ENCODE data around the gene KLK15.

Gene KLK15

DNA sequence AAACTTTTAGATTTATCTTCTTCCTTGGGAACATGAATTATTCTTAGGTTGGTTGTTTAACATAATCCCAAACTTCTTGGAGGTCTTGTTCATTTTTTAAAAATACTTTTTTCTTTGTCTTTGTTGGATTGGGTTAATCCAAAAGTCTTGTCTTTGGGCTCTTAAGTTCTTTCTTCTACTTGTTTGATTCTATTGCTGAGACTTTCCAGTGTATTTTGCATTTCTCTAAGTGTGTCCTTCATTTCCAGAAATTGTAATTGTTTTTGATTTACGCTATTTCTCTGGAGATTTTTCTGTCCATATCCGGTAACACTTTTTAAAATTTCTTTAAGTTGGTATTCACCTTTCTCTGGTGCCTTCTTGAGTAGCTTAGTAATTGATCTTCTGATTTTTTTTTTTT is 9.8 kb upstream of the KLK15 start:
- DNase-seq = no peak

DNA sequence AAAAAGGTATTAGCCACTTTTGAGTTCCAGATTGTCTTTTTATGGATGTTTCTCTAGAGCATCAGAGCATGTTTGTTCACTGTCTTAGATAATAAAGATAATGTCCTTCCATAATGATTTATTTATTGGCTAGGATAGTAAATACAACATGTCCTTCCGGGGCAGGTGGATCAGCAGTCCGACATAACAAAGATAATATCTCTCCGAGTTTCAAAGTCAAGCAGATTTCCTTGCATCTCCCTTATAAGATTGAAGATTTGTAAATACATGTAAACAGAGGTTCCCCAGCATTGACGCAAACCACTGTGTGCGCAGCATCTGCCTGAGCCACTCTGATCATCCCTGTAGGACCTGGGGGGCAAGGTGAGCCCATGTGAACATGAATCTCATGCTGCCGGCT is 8.8 kb upstream of the KLK15 start:
- no peak for DNase-seq

DNA sequence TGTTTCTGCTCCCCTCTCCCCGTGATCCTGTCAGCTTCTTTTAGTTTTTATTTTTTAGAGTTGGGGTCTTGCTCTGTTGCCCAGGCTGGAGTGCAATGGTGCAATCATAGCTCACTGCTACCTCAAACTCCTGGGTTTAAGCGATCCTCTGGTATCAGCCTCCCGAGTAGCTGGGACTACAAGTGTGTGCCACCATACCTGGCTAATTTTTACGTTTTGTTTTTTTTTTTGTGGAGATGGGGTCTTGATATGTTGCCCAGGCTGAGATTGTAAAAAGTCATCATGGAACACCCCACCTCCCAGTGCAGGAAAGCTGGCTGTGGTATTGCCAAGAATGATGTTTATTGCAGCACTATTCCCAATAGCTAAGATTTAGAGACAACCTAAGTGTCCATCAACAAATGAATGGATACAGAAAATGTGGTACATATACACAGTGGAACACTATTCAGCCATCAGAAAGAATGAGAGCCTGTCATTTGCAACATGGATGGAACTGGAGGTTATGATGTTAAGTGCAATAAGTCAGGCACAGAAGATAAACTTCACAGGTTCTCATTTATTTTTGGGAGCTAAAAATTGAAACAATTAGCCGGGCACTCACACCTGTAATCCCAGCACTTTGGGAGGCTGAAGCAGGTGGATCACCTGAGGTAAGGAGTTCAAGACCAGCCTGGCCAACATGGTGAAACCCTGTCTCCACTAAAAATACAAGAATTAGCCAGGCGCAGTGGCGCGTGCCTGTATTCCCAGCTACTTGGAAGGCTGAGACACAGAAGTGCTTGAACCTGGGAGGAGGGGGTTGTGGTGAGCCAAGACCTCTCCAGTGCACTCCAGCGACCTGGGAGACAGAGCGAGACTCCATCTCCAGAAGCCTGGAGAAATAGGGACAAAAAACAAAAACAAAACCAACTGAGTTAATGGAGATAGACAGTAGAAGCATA is 6.6 kb upstream of the KLK15 start:
- DNase-seq = no peak

DNA sequence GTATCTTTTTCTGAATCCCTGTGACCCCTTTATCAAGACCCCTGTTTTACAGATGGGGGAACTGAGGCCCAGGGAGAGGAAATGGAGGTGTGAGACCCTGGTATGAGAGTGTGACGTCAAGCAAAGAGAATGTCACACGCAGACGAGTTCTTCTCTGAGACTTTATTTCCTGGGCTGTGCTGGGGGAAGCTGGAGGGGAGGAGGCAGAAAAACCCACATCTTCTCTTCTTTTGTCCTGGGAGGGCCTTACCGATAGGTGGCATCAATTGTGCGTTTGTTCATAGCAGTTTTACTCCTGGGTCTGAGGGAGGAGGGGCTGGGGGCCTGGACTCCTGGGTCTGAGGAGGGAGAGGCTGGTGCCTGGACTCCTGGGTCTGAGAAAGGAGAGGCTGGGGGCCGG is 4.9 kb upstream of the KLK15 start:
- DNase-seq = no peak

DNA sequence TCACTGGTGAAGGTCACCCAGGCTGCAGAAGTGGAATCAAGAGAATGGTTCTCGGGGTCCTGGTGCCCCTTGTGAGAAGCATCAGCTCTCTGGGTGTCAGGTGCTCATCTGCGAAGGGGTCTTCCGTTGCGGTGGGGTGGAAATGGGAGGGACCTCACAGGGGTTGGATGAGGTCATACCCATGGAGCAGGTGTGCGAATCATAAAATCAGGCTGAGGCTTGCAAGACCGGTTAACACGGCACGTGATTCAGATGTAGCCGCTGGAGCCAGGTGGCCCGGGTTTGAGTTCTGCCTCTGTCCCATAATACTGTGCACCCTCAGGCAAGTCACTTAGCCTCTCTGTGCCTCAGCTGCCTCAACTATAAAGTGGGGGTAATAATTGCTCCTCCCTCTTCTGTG is 3.9 kb upstream of the KLK15 start:
- no peak for DNase-seq

DNA sequence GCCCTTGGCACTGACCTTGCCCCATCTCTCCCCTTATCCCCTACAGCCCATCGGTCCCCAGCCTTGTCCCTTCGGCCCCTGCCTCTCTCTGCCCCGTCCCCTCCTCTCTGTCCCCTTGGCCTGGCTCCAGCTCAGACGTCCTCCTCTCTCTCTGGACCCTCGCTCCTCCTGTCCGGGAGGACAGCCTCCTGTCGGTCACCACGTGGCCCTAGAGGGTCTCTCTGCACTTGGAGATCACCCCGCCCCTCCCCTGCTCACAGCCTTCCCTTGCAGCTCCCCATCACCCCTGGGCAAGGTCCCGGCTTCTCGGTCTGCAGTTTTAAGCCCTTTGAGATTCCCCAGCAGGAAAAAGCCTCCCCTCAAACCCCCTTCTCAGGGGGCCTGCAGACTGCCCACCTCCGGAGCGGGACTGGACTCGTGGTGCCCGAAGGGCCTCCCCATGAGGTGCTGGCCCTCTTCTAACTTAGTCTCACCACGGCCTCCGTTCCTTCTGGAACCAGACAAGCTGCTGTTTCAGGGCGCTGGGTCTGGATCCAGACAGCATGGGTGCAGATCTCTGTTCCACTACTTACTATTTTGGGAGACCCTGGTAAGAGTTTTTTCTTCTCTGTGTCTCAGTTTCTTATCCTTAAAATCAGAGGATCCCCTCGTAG is 3.3 kb upstream of the KLK15 start:
- DNase-seq = no peak

DNA sequence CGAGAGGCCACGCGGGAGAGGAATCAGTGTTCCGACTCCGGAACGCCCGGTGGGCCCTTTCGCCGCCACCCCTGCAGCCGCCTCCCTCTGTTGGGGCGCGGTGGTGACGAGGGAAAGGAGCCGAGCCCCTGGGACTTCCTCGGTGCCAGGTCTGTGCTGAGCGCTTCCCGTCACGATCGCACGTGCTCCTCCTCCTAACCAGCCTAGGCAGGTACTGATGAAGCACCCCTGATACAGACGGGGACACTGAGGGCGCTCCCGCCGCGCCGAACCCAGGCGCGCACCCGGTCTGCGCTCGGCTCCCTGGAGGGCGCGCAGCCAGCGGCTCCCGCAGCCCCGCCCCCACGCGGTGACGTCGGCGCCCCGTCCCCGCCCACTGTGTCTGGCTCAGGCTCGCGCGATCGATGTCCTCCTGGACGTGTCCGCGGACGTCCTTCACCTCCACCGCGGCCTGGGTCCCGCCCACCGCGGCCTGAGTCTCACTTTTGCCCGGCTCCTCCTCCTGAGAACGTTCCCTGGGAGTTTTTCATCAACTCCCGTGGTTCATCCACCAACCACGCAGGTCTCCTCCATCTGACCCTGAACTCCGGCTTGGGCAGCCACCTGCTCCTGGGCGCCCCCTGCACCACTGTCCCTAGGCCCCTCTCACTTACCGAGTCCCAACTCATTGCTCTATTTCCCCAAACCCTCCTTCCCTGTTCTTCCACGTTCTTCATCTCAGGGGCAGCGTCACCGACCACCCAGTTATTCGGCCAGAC is 2.6 kb upstream of the KLK15 start:
- DNase-seq = peak; percentile 15

DNA sequence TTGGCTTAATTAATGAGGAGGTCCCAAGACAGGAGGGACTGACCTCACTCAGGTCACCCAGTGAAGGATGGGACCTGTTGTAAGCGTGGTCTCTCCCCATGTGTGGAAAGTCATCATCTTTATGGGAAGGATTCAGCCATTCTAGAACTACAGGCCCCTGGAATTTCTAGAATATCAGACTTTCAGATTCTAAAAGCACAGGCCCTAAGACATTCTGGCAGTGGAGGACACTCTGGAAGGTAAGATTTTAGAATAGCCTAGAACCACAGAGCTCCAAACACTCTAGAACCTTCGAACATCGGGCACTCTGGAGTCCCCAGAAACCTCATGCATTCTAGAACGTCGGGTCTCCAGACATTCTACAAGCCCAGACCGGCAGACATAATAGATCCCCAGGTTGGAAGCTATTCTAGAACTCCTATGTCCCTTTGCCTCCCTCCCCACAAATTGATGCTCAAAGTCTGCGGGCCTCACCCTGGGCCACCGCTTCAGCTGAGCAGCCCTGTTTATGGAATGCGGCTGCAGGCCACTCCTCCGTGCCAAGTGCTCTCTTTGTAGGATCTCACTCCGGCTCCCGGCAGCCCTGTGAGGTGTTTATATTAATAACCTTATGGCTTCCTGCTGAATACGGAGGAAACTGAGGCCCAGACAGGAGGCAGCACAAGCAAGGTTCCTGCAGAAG is 1.9 kb upstream of the KLK15 start:
- DNase-seq = no peak

DNA sequence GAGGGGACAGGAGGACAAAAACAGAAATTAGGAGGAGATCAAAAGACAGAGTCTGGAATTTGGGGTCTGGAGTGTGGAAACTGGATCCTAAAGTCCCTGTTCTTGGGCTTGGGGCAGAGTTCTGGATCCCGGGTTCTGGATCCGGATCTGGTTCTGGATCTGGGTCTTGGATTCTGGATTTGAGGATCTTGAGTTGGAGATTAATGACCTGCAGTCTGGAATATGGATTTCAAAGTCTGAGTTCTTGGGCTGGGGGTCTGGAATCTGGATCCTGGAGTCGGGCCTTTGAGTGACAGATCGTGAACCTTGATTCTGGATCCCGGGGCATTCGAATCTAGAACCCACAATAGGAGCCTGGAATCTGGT is 411 bp upstream of the KLK15 start:
- no peak for DNase-seq

DNA sequence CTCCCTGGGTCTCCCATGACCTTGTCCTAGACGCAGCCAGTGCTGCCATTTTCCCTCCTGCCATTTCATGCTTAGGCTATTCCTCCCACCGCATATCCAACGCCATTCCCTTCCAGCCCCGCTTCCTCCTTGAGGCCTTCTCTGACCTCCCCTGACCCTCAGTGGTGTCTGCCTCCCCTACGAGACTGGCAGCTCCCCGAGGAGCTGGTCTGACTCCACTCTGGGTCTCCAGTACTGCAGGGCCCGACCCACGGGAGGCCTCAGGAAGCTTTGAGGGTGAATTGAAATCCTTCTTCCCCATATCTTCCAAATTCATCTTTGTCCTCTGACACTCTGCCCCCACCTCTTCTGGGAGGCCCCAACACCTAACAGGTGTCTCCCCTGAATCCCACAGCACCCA is 708 bp downstream of the KLK15 start:
- DNase-seq = no peak

DNA sequence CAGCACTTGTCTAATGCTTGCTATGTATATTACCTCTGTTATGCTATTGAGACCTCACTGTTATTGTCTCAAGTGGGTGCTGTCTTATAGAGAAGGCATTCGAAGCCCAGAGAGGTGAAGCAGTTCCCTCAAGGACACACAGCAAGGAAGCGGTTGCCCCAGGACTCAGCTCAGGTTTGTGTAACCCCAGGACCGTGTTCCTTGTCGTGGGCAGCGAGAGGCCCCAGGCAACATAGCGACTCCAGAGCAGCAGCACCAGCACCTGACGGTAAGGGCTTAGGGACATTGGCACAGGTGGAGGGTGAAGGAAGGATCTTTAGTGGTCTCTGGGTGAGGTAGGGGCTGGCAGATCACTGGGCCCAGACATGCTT is 2.4 kb downstream of the KLK15 start:
- DNase-seq = no peak

DNA sequence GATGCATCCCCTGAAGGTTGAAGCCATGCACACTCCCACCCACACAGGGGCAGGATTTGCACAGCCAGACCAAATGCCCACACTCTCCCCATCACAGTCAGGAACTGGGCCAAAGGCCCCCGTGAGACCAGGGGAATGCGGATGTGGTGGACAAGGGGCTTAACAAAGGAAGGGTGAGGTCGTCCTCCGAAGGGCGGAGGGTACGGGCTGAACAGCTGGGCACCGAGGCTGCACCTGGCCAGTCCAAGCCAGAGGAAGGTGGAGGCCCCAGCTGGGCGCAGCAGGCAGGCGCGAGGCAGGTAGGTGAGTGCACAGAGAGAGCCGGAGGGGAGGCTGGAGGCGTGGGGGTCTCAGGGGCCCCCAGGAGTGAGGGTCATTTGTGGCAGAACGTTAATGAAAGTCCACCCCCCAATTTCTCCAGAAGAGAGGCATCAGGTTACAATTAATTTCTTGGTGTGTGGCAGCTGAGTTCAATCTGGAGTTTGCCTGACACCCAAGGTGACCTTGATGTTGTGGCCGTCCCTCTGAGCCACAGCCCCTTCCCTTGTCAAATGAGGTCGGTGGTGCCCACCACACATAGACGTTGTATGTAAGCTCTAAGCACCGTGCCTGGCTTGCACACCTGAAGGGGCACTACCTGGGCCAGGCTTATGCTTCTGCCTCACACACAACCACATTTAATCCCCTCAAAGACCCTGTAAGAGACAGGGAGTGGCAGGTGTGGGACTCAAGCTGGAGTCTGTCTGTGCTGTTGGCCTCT is 2.9 kb downstream of the KLK15 start:
- no peak for DNase-seq

DNA sequence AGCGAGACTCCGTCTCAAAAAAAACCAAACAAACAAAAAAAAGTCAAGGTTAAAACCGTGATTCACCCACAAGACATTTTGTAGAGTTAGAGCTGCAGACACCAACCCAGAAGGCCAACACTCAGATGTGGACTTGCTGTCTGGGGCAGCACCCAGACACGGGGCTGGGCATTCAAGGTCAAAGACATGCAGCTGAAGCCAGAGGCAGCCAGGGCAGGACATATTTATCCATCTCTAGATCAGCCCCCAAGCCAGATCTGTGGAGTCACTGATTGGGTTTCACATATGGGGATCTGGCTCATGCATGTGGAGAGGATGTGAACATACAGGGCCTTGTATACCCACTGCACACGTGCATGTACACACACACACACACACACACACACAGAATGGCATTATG is 3.6 kb downstream of the KLK15 start:
- no peak for DNase-seq

DNA sequence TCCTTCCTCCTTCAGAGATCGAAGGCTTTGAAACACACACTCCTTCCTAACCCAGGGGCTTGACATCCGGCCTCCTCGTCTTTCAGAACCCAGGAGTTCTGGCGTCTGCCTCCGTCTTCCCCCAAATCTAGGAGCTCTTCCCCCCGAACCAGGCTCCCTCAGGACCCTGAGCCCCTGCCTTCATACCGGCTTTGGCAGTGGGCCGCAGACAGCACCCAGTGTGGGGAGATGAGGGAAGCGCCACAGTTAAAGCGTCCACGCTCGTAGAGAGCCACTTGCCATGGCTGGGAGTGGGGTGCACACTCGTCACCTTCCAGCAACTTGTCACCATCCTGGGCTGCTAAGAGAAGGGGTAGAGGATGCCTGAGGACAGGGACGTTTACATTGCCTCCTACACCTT is 5.9 kb downstream of the KLK15 start:
- no peak for DNase-seq

DNA sequence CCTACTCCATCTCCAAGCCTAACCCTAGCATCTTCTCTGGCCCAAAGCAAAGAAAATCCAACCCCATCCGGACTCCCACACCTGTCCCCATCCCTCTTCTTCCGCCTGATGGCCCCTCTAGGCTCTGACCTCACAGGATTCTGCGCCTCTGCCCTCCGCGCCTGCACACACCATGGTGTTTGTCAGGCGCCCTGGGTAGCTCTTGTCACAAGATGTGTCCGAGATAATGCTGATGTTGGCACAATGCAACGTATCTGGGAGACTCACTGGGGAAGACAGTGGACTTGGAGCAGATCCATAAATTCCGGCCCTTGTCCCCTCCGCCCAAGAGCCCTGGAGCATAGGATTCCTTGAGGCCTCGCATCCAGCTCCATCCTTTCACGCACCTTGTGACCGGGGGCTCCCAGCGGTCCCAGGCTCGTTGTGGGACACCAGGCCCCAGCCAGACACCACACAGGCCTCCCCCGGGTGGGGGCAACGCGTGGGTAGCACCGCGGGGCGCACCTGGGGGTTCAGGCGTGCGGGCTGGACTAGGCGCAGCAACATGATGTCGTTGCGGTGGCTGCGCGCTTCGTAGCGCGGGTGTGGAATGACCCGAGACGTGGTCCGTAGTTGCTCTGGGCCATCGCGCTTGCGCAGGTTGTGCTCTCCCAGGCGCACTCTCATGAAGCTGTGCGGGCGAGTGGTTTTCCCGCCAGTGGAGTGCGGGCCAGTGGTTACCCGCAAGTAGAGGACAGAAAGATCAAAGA is 6.7 kb downstream of the KLK15 start:
- DNase-seq = no peak

DNA sequence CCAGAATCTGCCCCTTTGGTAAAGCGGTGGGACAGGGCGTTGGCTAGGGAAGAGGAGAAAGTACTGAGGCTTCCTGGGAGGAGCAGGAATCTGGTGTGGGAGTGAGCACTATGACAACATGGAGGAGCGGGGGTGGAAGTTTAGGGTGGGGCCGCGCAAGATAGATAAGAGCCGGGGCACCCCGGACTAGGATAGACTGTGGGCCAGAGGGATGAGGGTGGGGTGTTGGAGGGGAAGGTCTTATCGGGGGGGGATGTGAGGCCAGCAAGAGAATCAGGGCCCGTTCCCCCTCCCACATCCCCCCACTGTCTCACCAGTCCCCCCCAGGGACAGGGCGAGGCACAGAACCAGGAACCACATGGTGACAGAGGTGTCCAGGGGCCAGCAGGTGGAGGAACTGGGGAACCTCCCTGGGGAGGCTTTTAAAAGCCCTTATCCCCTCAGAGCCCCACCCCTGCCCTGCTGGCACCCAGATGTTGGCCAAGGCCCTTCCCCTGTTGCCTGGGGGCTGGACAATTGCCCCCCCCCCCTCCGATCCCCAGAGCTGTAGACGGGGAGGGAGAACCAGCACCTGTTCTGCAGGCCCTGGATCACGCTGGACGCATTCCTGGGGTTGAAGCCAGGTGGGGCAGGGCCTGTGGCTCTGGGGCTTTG is 9.9 kb downstream of the KLK15 start, which contains the start of gene KLK1:
Gene KLK1, minus strand, starts transcription at position 399 of the 654 bp plus-strand sequence. Its CDS starts 39 bp downstream, at position 360.
- no peak for DNase-seq

DNA sequence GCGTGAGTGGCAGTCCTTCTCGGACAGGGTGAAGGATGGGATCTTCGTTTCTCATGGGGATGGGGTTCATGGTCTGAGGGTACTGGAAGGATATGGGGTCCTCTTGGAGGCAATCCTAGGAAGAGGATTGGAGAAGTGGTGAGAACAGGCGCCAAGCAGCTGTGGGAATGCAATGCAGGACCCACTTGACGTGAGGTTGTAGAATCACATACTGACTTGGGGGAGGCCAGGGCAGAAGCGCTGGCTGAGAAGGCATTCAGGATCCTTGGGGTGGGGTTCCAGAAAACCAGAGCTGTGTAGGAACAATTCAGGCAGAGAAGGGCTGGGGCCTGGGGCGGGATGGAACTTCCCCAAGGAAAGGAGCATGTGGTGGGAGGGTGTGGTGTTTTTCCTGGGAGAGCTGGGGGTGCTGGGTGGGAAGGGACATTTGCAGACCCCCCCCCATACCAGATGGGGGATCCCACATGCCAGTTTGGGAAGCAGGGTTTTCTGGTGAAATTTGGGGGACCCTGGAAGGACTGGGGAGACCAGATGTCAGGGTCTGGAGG is 10.6 kb downstream of the KLK15 start:
- no peak for DNase-seq

DNA sequence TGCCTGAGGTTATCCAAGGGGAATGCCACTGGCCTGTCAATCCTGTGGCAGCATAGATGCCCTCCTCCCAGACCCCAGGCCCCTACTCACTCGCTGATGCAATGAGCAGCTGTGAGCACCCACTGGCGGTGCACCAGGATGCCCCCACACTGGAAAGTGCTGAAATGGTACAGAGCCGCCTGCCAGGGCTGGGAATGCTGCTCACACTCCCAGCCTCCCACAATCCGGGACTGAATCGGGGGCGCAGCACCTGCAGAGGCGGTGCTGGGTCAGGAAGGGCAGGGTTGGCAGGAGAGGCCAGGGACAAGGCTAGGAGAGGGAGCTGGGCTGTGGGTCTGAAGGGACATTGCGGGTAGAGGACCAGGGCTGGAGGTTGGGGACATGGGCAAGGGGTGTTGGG is 11.8 kb downstream of the KLK15 start:
- DNase-seq = no peak

DNA sequence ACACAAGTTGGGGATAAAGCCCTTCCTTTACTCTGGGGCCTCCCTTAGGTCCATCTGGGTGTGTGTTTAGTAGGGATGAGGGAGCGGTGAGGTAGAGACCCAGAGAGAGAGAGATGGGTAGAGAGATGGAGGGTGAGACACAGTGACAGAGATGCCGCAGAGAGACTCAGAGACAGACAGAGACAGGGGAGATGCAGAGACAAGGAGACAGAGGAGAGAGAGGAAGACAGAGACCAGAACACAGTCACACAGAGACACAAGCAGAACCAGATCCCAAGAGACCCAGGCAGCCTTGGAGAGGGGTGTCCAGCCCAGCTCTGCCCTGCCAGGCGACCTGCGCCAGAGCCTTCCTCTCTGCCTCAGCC is 12.1 kb downstream of the KLK15 start:
- DNase-seq = no peak

DNA sequence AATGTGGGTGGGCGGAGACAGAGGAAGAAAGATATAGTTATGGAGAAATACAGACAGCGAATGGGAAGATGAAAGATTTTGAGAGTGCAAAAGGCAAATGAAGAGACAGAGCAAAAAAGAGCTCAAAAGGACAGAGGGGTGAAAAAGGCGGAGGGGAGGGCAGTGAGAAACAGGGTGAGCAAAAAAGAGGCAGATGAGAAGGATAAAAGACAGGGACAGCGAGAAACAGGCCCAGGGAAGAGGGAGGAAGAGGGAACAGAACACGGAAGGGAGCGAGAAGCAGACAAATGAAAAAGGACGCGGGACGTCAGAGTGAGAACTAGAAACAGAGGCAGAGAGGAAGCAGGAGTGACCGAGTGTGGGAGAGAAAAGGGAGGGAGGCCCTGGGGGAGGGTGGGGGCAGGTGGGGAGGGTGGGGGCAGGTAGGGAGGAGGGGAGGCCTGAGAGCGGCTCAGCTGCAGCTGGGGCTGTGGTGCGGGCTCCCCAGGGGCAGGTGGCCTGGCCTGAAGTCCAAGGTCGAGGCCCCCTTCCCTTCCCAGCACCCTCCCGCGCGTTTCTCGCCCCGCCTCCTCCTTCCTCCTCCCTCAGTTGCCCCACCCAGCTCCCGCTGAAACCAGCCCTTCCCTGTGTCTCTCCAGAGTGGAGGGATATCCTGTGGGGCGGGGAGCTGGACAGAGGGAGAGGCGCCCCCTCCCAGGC is 12.7 kb downstream of the KLK15 start:
- no peak for DNase-seq

Measured in HCEC 1CT (cell line).